ENCODE measurements around the gene NOD2. TPM values are rescaled to one million over a fixed set of nuclear protein-coding genes. Genes with fewer than 3 reads are reported as not detected.

Gene NOD2
- total RNA-seq, 1 experiment from 2014 or later: not detected

- H3K9me3 ChIP-seq (ENCODE audit: control insufficient read depth, insufficient read depth, low read depth, low read length): no peaks in the 10 kb centered on the region
- DNase-seq (ENCODE audit: low read depth, low spot score): no peak
- no peak for ATAC-seq
- H3K27me3 ChIP-seq (ENCODE audit: control insufficient read depth, insufficient read depth, low read length): no peaks in the 10 kb centered on the region; the same call in 1 of the 2 replicates
- peak overlapping the region in 1 of 2 experiments; percentile 43; a peak in 1 of 4 replicates for H3K4me3 ChIP-seq (ENCODE audit: low read depth in 2 of 2, low read length in 2 of 2)
- no peak overlapping the region for H3K27ac ChIP-seq (ENCODE audit: low read length)
- ChIA-PET POLR2A (no interaction called here), CTCF (no interaction called here)
- no peaks in the 10 kb centered on the region for H3K36me3 ChIP-seq (ENCODE audit: control insufficient read depth, insufficient read depth, low read length)
- no TSS peak for BruUV-seq (replicated peaks)
- TF ChIP-seq CTCF (IDR thresholded peaks at IDR 0.05) (no peak), REST (IDR thresholded peaks at IDR 0.05; ENCODE audit: insufficient read depth in 1 of 2, low read depth in 2 of 2, low read length in 1 of 2) (no peak), POLR2AphosphoS5 (IDR thresholded peaks at IDR 0.05; ENCODE audit: low read depth, low read length) (no peak), TCF7L2 (IDR thresholded peaks at IDR 0.05; ENCODE audit: low read depth, low read length) (no peak), SIN3A (IDR thresholded peaks at IDR 0.05; ENCODE audit: borderline replicate concordance, insufficient read depth, low read depth, low read length) (no peak)
- intact Hi-C loops (cut with micrococcal nuclease; ENCODE audit: unreplicated experiment) (no loop called here), in situ Hi-C loops (cut with HindIII; ENCODE audit: low pct_unique_long_range_greater_than_20kb, low sequenced_read_pairs) (no loop called here)
- H3K4me1 ChIP-seq (ENCODE audit: control insufficient read depth, insufficient read depth, low read length): no peaks in the 10 kb centered on the region
Measured at GRCh38 chr16:50692644-50692998, 785 bp upstream of the NOD2 start.

GRCh38 chr16:50694206-50694605 lies 800 bp downstream of the NOD2 start:
- Histone ChIP-seq H3K9me3 (ENCODE audit: control insufficient read depth, insufficient read depth, low read depth, low read length) (no peaks in the 10 kb centered on the region), H3K27me3 (ENCODE audit: control insufficient read depth, insufficient read depth, low read length) (no peaks in the 10 kb centered on the region), H3K4me3 (ENCODE audit: low read depth in 2 of 2, low read length in 2 of 2) (no peak overlapping the region), H3K36me3 (ENCODE audit: control insufficient read depth, insufficient read depth, low read length) (no peaks in the 10 kb centered on the region), H3K4me1 (ENCODE audit: control insufficient read depth, insufficient read depth, low read length) (no peaks in the 10 kb centered on the region), H3K27ac (ENCODE audit: low read length) (no peak overlapping the region)
- POLR2A ChIA-PET: no interaction called here
- DNase-seq (ENCODE audit: low read depth, low spot score) (no peak), ATAC-seq (no peak)
- in situ Hi-C loops (cut with HindIII; ENCODE audit: low pct_unique_long_range_greater_than_20kb, low sequenced_read_pairs): no loop called here
- intact Hi-C loops (cut with micrococcal nuclease; ENCODE audit: unreplicated experiment): no loop called here
- no TSS peak for BruUV-seq (replicated peaks)
- CTCF ChIA-PET: no interaction called here
- no peak for TF ChIP-seq POLR2AphosphoS5 (IDR thresholded peaks at IDR 0.05; ENCODE audit: low read depth, low read length)

GRCh38 chr16:50695017-50696000 lies 1.9 kb downstream of the NOD2 start:
- no peaks in the 10 kb centered on the region for H3K36me3 ChIP-seq (ENCODE audit: control insufficient read depth, insufficient read depth, low read length)
- no peak overlapping the region for H3K27ac ChIP-seq (ENCODE audit: low read length)
- TF ChIP-seq TCF7L2 (IDR thresholded peaks at IDR 0.05; ENCODE audit: low read depth, low read length): no peak
- no peak for TF ChIP-seq SIN3A (IDR thresholded peaks at IDR 0.05; ENCODE audit: borderline replicate concordance, insufficient read depth, low read depth, low read length)
- no peak for TF ChIP-seq REST (IDR thresholded peaks at IDR 0.05; ENCODE audit: insufficient read depth in 1 of 2, low read depth in 2 of 2, low read length in 1 of 2)
- no peak for TF ChIP-seq CTCF (IDR thresholded peaks at IDR 0.05)
- no peak for TF ChIP-seq POLR2AphosphoS5 (IDR thresholded peaks at IDR 0.05; ENCODE audit: low read depth, low read length)
- intact Hi-C loops (cut with micrococcal nuclease; ENCODE audit: unreplicated experiment): no loop called here
- DNase-seq (ENCODE audit: low read depth, low spot score) (no peak), ATAC-seq (no peak)
- H3K4me3 ChIP-seq (ENCODE audit: low read depth in 2 of 2, low read length in 2 of 2): no peak overlapping the region
- ChIA-PET CTCF (no interaction called here), POLR2A (no interaction called here)
- H3K9me3 ChIP-seq (ENCODE audit: control insufficient read depth, insufficient read depth, low read depth, low read length): no peaks in the 10 kb centered on the region
- no peaks in the 10 kb centered on the region for H3K4me1 ChIP-seq (ENCODE audit: control insufficient read depth, insufficient read depth, low read length)
- no TSS peak for BruUV-seq (replicated peaks)
- in situ Hi-C loops (cut with HindIII; ENCODE audit: low pct_unique_long_range_greater_than_20kb, low sequenced_read_pairs): no loop called here
- H3K27me3 ChIP-seq (ENCODE audit: control insufficient read depth, insufficient read depth, low read length): no peaks in the 10 kb centered on the region

Measured in Panc1 (cell line).